ENCODE results near the gene TMC6.
A peak's percentile ranks its signal among the peaks of the same experiment; 100 is the strongest.

Gene TMC6

GRCh38 chr17:78126895-78127238 is 1.7 kb downstream of the TMC6 start:
- POLR2A ChIA-PET (ENCODE audit: low non-redundant PET) = interaction anchor here (1.2 kb wide), 1 partner anchor 43 kb away, joined by 6 read pairs; no protein-coding TSS in a partner anchor
- peak overlapping the region; percentile 68 for H3K27ac ChIP-seq
- TF ChIP-seq CTCF (conservative IDR thresholded peaks at IDR 0.05; ENCODE audit: low read depth) = no peak
- CTCF ChIA-PET = interaction anchor here (0.7 to 1.3 kb wide), 3 partner anchors 14 to 120 kb away, joined by 5 to 7 read pairs (median 6); no protein-coding TSS in a partner anchor
- no peak for DNase-seq (ENCODE audit: low spot score)

GRCh38 chr17:78125976-78126894 is 2.3 kb downstream of the TMC6 start:
- CTCF ChIA-PET = interaction anchor here (0.5 to 1.3 kb wide), 5 partner anchors 14 to 219 kb away, joined by 3 to 6 read pairs (median 4); no protein-coding TSS in a partner anchor
- no peak overlapping the region; the same call in 1 of the 2 replicates for H3K27ac ChIP-seq
- POLR2A ChIA-PET (ENCODE audit: low non-redundant PET) = interaction anchor here (1.2 kb wide), 1 partner anchor 43 kb away, joined by 6 read pairs; no protein-coding TSS in a partner anchor
- no peak for DNase-seq (ENCODE audit: low spot score)
- no peak for TF ChIP-seq CTCF (conservative IDR thresholded peaks at IDR 0.05; ENCODE audit: low read depth)

GRCh38 chr17:78125138-78125913 is 3.2 kb downstream of the TMC6 start:
- peak overlapping the region; percentile 5; the same call in 1 of the 2 replicates for H3K27ac ChIP-seq
- ChIA-PET POLR2A (ENCODE audit: low non-redundant PET) (interaction anchor here (1.2 kb wide), 1 partner anchor 44 kb away, joined by 6 read pairs; no protein-coding TSS in a partner anchor), CTCF (interaction anchor here (0.5 to 2.0 kb wide), 3 partner anchors 13 to 48 kb away, joined by 3 to 9 read pairs (median 4); no protein-coding TSS in a partner anchor)
- no peak for DNase-seq (ENCODE audit: low spot score)
- no peak for TF ChIP-seq CTCF (conservative IDR thresholded peaks at IDR 0.05; ENCODE audit: low read depth)

- ChIA-PET POLR2A (ENCODE audit: low non-redundant PET) (no interaction called here), CTCF (interaction anchor here (0.5 to 2.0 kb wide), 2 partner anchors 12 to 60 kb away, joined by 3 to 9 read pairs; no protein-coding TSS in a partner anchor)
- DNase-seq (ENCODE audit: low spot score) = no peak
- no peak for TF ChIP-seq CTCF (conservative IDR thresholded peaks at IDR 0.05; ENCODE audit: low read depth)
- H3K27ac ChIP-seq = peak overlapping the region; percentile 5; the same call in 1 of the 2 replicates
Observed at GRCh38 chr17:78124836-78125137, 3.8 kb downstream of the TMC6 start.

GRCh38 chr17:78124081-78124835 is 4.3 kb downstream of the TMC6 start:
- TF ChIP-seq CTCF (conservative IDR thresholded peaks at IDR 0.05; ENCODE audit: low read depth) = no peak
- ChIA-PET CTCF (interaction anchor here (0.5 to 2.0 kb wide), 2 partner anchors 12 to 60 kb away, joined by 3 to 9 read pairs; no protein-coding TSS in a partner anchor), POLR2A (ENCODE audit: low non-redundant PET) (no interaction called here)
- no peak overlapping the region for H3K27ac ChIP-seq
- no peak for DNase-seq (ENCODE audit: low spot score)
